HepG2 (cell line): Measurements from ENCODE around the gene CSTPP1. TPM values are rescaled to one million over a fixed set of nuclear protein-coding genes. Genes with fewer than 3 reads are reported as not detected.

Source experiments
- ATAC-seq: fragments of 200-7000 bp; cut with Tn5 transposase; 3 replicates; pipeline ENCODE4 v1.9.1; 2020; ENCODE audit warnings: mild to moderate bottlenecking, moderate library complexity
- BruUV-seq: library from RNA; stranded (reverse); fragments of 400-500 nt; replicated peaks from 2 replicates; lab custom pipeline; 2021; lab: Mats Ljungman, UMichigan
- CTCF ChIA-PET: fragments of 300-600 bp; formaldehyde crosslinking; extraction: SDS; loops from one replicate; lab custom pipeline; 2021; ENCODE audit warnings: low total read pairs, inconsistent platforms, low intra/inter-chr PET ratio; lab: Yijun Ruan, JAX
- POLR2A ChIA-PET: fragments of 350-600 bp; sonication (Branson Sonifier 250); formaldehyde crosslinking; loops from one replicate; lab custom pipeline; 2020; ENCODE audit warnings: antibody characterized with exemption, inconsistent platforms; lab: Yijun Ruan, JAX
- DNase-seq: peaks from one replicate; pipeline ENCODE4 v3.0.0-alpha.2; 2015; ENCODE audit warnings: low spot score
- FAIRE-seq: peaks from 3 replicates; lab custom pipeline; 2011; peaks lifted over from hg19 to GRCh38; lab: Jason Lieb, UNC
- H2AFZ ChIP-seq: one replicate; pipeline ENCODE4 v1.6.1; 2011; ENCODE audit warnings: low read length, inconsistent platforms
- H3K27ac ChIP-seq: fragments of 300-600 bp; 3 replicates; pipeline ENCODE4 v1.8.0; 2011; ENCODE audit warnings: mixed run types, mild to moderate bottlenecking, mixed read lengths, low read length, inconsistent platforms; ENCODE audit not compliant: insufficient read depth; ENCODE audit errors: extremely low read length
- H3K27me3 ChIP-seq, 2 experiments: fragments of 200-600 bp in 1 of 2; 2 replicates in 1 of 2; 3 replicates in 1 of 2; pipeline versions ENCODE4 v1.6.0 to v1.8.0; 2011; ENCODE audit warnings: low read length in 2 of 2, mild to moderate bottlenecking in 2 of 2, moderate library complexity in 2 of 2, inconsistent platforms in 1 of 2; ENCODE audit not compliant: insufficient read depth in 2 of 2, control insufficient read depth in 1 of 2
- H3K36me3 ChIP-seq, 2 experiments: fragments of 200-600 bp in 1 of 2; replicated peaks in 1 of 2; 2 replicates in 1 of 2; 3 replicates in 1 of 2; pipeline versions ENCODE4 v1.5.1 to v1.8.0; 2011; ENCODE audit warnings: low read length in 2 of 2, inconsistent platforms in 1 of 2; ENCODE audit not compliant: insufficient read depth in 2 of 2, control insufficient read depth in 1 of 2
- H3K4me1 ChIP-seq: 2 replicates; pipeline ENCODE4 v1.5.1; 2012; ENCODE audit warnings: low read length, inconsistent platforms; ENCODE audit not compliant: insufficient read depth
- H3K4me2 ChIP-seq: 2 replicates; pipeline ENCODE4 v1.6.0; 2011; ENCODE audit warnings: low read depth, low read length, inconsistent platforms
- H3K4me3 ChIP-seq, 3 experiments: fragments of 200-600 bp in 1 of 3; sonication (generic), shearing (Covaris generic) in 1 of 3; replicated peaks in 1 of 3; 2 replicates each; pipeline ENCODE4 v1.5.1; 2011 to 2016; ENCODE audit warnings: low read length in 3 of 3, inconsistent platforms in 2 of 3, low read depth in 2 of 3, mild to moderate bottlenecking in 2 of 3, control low read depth in 1 of 3, mixed read lengths in 1 of 3; ENCODE audit not compliant: insufficient read depth in 1 of 3
- H3K79me2 ChIP-seq: one replicate; pipeline ENCODE4 v1.6.1; 2011; ENCODE audit warnings: low read length, inconsistent platforms; ENCODE audit not compliant: insufficient read depth
- H3K9ac ChIP-seq: 2 replicates; pipeline ENCODE4 v1.6.0; 2011; ENCODE audit warnings: mild to moderate bottlenecking, low read depth, low read length, inconsistent platforms; ENCODE audit not compliant: insufficient read depth
- H3K9me3 ChIP-seq: 2 replicates; pipeline ENCODE4 v1.5.1; 2012; ENCODE audit warnings: mild to moderate bottlenecking, low read length
- H4K20me1 ChIP-seq: 2 replicates; pipeline ENCODE4 v1.6.0; 2011; ENCODE audit warnings: inconsistent platforms, mild to moderate bottlenecking, low read length, moderate library complexity; ENCODE audit not compliant: insufficient read depth
- AGO2 ChIP-seq: fragments of 200-400 bp; formaldehyde crosslinking; optimal IDR thresholded peaks from 2 replicates; pipeline ENCODE3; 2017; ENCODE audit warnings: mild to moderate bottlenecking, low read depth, low read length, moderate library complexity
- CENPBD1 ChIP-seq: sonication (generic); formaldehyde crosslinking; IDR thresholded peaks from 2 replicates; pipeline ENCODE4 v1.8.0; 2022; ENCODE audit warnings: missing genetic modification reagents, low read depth, mild to moderate bottlenecking, borderline replicate concordance
- FOXM1 ChIP-seq: sonication (generic); formaldehyde crosslinking; IDR thresholded peaks from 2 replicates; pipeline ENCODE4 v1.5.0; 2020; ENCODE audit warnings: missing genetic modification reagents
- KDM3A ChIP-seq: IDR thresholded peaks from 2 replicates; pipeline ENCODE4 v1.6.1; 2018; ENCODE audit warnings: low read depth, missing compliant biosample characterization
- NFIC ChIP-seq: IDR thresholded peaks from 2 replicates; pipeline ENCODE4 v1.6.1; 2012; ENCODE audit warnings: mild to moderate bottlenecking, low read length, inconsistent platforms
- PHF20 ChIP-seq: sonication (generic); formaldehyde crosslinking; IDR thresholded peaks from 2 replicates; pipeline ENCODE4 v1.5.0; 2020; ENCODE audit warnings: mild to moderate bottlenecking, missing genetic modification reagents
- TEAD3 ChIP-seq: optimal IDR thresholded peaks from 2 replicates; pipeline ENCODE3; 2016; ENCODE audit warnings: borderline replicate concordance
- U2AF2 ChIP-seq: fragments of 200-400 bp; formaldehyde crosslinking; IDR thresholded peaks from 2 replicates; pipeline ENCODE4 v1.6.1; 2017; ENCODE audit warnings: low read depth, mild to moderate bottlenecking, low read length
- ZFP1 ChIP-seq: IDR thresholded peaks from 2 replicates; pipeline ENCODE4 v1.6.1; 2016
- ZNF235 ChIP-seq: sonication (generic); formaldehyde crosslinking; IDR thresholded peaks from 2 replicates; pipeline ENCODE4 v1.8.1; 2023; ENCODE audit warnings: mild to moderate bottlenecking, missing genetic modification reagents, borderline replicate concordance
- ZNF331 ChIP-seq: sonication (generic); formaldehyde crosslinking; IDR thresholded peaks from 2 replicates; pipeline ENCODE4 v1.4.0; 2020; ENCODE audit warnings: missing genetic modification reagents
- ZNF607 ChIP-seq: sonication (generic); formaldehyde crosslinking; IDR thresholded peaks from 2 replicates; pipeline ENCODE4 v1.5.1; 2020; ENCODE audit warnings: missing genetic modification reagents, mild to moderate bottlenecking, borderline replicate concordance
- ZXDC ChIP-seq: sonication (generic); formaldehyde crosslinking; IDR thresholded peaks from 2 replicates; pipeline ENCODE4 v1.5.0; 2020; ENCODE audit warnings: mild to moderate bottlenecking, missing genetic modification reagents
- WGBS: methylation state at CpG from one replicate; pipeline ENCODE4 v1.1.6; 2017; ENCODE audit warnings: low lambda C conversion rate; 5-methylcytosine and 5-hydroxymethylcytosine counted together
- in situ Hi-C: cut with HindIII; loops from 2 replicates; pipeline ENCODE4 v1.10.0; 2017; ENCODE audit warnings: low pct_unique_long_range_greater_than_20kb; ENCODE audit not compliant: extremely low pct_ligation_motif_present
- intact Hi-C: fragments of 100-400 bp; cut with micrococcal nuclease; formaldehyde crosslinking; loops from one replicate; pipeline ENCODE4 v1.10.0; 2022; ENCODE audit not compliant: unreplicated experiment
- polyA plus RNA-seq, 8 experiments: library from polyadenylated mRNA; depleted of rRNA in 3 of 8; stranded (reverse) in 7 of 8; unstranded in 1 of 8; fragments of >200 nt; fragmentation: Illumina TruSeq in 4 of 8; extraction: Trizol in 4 of 8; gene quantifications; 2 replicates each; pipeline versions ENCODE4 v1.2.1 to v1.2.3, GENCODE V29; 2011 to 2016; ENCODE audit warnings: low read depth in 4 of 8, missing spikeins in 1 of 8, mixed read lengths in 1 of 8; ENCODE audit not compliant: insufficient read depth in 1 of 8
- total RNA-seq, 5 experiments: library from RNA; depleted of rRNA; stranded (reverse); fragments of >200 nt; fragmentation: Illumina TruSeq; extraction: Trizol; gene quantifications; 2 replicates each; pipeline ENCODE4 v1.2.3, GENCODE V29; 2016; ENCODE audit warnings: low read depth in 1 of 5
- TF ChIP-seq, protein P1 (sequence below): IDR thresholded peaks from 2 replicates; pipeline ENCODE4 v1.6.1; 2018; ENCODE audit warnings: missing genetic modification reagents, mild to moderate bottlenecking, missing compliant biosample characterization
- TF ChIP-seq, protein P2 (sequence below): IDR thresholded peaks from 2 replicates; pipeline ENCODE4 v1.6.1; 2016

CSTPP1 gene
- total and polyA plus RNA-seq, 2 of the 13 experiments (the other 11 are each of a cell fraction or from before 2014, with no cell fraction given): 12.3 to 14.6 TPM

DNA sequence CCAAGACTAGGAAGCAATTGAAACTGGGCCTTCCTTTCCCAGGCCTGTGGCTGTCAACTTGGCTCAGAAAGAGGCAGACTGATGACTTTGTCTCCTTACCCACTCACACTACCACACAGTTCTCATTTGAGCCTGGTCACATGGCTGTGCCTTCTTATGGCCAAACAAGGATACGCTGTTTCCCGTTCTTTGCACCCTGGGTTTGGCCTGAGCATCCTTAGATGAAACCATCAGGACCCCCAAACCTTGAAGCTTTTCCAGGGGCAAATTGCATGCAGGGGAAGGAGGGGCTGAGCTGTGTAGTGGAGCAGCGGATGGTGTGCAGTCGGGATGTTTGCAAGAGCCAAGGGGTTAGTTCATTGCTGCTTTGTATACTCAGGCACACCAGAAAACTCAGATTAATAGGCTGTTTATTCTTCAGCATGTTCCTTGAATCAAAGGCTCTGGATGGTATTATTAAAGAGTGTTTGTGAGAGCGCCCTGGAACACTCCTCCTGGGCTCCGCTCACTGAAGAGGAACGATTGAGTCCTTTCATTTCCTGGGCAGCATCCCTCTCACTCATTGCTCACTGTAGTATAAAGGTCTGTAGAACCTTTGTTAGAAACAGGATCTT, 170.3 kb downstream of the CSTPP1 start:
- CTCF ChIA-PET: no interaction called here
- in situ Hi-C loops: no loop called here

DNA sequence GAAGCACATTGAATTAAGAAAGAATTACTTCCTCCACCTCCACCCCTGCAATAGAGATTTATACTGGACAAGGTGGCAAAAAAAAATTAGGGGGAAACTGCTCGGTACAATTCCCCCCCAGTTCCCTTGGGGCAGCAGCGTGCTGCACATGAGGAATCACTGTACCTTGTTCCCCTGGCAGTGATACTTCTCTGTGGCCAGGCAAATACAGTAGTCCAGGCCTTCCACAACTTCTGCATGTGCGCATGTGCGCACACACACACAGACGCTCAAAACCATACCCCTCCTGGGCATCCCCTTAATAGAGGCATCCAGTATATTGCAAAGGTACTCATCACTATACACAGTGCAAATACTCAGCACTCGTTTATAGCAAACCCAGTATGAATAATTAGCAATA, 171.2 kb downstream of the CSTPP1 start:
- Histone ChIP-seq H3K36me3 (0 out of 5 replicates have a peak, but pooled peaks cover 0 to 1% of the 10 kb centered on the region in 2 experiments), H3K27ac (no peak overlapping the region), H3K9ac (no peak overlapping the region), H2AFZ (no peak overlapping the region)
- intact Hi-C loops: no loop called here
- TF ChIP-seq U2AF2: no peak
- no peak for TF ChIP-seq KDM3A (CRISPR knock-in tag)
- TF ChIP-seq AGO2: no peak
- no peak for TF ChIP-seq TEAD3 (CRISPR knock-in tag)
- no peak for TF ChIP-seq FOXM1 (CRISPR knock-in tag)
- TF ChIP-seq ZNF235: no peak
- TF ChIP-seq, protein P1, sequence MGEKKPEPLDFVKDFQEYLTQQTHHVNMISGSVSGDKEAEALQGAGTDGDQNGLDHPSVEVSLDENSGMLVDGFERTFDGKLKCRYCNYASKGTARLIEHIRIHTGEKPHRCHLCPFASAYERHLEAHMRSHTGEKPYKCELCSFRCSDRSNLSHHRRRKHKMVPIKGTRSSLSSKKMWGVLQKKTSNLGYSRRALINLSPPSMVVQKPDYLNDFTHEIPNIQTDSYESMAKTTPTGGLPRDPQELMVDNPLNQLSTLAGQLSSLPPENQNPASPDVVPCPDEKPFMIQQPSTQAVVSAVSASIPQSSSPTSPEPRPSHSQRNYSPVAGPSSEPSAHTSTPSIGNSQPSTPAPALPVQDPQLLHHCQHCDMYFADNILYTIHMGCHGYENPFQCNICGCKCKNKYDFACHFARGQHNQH: no peak
- TF ChIP-seq NFIC: no peak
- no peak for TF ChIP-seq ZXDC (CRISPR knock-in tag)
- TF ChIP-seq ZFP1: no peak
- no peak for TF ChIP-seq ZNF607 (CRISPR knock-in tag)
- TF ChIP-seq, protein P2, sequence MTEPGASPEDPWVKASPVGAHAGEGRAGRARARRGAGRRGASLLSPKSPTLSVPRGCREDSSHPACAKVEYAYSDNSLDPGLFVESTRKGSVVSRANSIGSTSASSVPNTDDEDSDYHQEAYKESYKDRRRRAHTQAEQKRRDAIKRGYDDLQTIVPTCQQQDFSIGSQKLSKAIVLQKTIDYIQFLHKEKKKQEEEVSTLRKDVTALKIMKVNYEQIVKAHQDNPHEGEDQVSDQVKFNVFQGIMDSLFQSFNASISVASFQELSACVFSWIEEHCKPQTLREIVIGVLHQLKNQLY (CRISPR knock-in tag): no peak
- no peak for TF ChIP-seq ZNF331
- TF ChIP-seq CENPBD1 (CRISPR knock-in tag): no peak
- TF ChIP-seq, all 625 proteins: peak for 0
- no TSS peak for BruUV-seq
- FAIRE-seq: no peak
- Histone ChIP-seq H3K4me1 (no peaks in the 10 kb centered on the region), H3K9me3 (no peaks in the 10 kb centered on the region), H3K27me3 (no peaks in the 10 kb centered on the region), H3K4me2 (no peak overlapping the region), H4K20me1 (no peaks in the 10 kb centered on the region), H3K79me2 (no peaks in the 10 kb centered on the region), H3K4me3 (no peak overlapping the region)
- ChIA-PET POLR2A (no interaction called here), CTCF (no interaction called here)
- in situ Hi-C loops: no loop called here
- DNase-seq: no peak
- WGBS: 95% methylated on average over 6 of the region's 6 CpGs
- ATAC-seq: no peak

More for the DNA sequence above, 170.3 kb downstream of the CSTPP1 start:
- WGBS: 97% methylated on average over 7 of the region's 7 CpGs
- Histone ChIP-seq H3K4me3 (no peak overlapping the region), H3K27me3 (no peaks in the 10 kb centered on the region), H2AFZ (no peak overlapping the region), H4K20me1 (no peaks in the 10 kb centered on the region), H3K36me3 (0 out of 5 replicates have a peak, but pooled peaks cover 0 to 1% of the 10 kb centered on the region in 2 experiments), H3K79me2 (no peaks in the 10 kb centered on the region), H3K27ac (no peak overlapping the region), H3K4me2 (no peak overlapping the region), H3K4me1 (no peaks in the 10 kb centered on the region), H3K9ac (no peak overlapping the region), H3K9me3 (no peaks in the 10 kb centered on the region)
- FAIRE-seq (no peak), ATAC-seq (no peak), DNase-seq (no peak)
- no TSS peak for BruUV-seq
- POLR2A ChIA-PET: no interaction called here
- intact Hi-C loops: no loop called here
- no peak for TF ChIP-seq PHF20 (CRISPR knock-in tag)
